ENCODE data around the gene LUC7L.
"Not testable (repeated sequence)": the region's sequence is repeated elsewhere in the genome, so short reads cannot be mapped to it uniquely, and the experiment has no call there.

Gene LUC7L

DNA sequence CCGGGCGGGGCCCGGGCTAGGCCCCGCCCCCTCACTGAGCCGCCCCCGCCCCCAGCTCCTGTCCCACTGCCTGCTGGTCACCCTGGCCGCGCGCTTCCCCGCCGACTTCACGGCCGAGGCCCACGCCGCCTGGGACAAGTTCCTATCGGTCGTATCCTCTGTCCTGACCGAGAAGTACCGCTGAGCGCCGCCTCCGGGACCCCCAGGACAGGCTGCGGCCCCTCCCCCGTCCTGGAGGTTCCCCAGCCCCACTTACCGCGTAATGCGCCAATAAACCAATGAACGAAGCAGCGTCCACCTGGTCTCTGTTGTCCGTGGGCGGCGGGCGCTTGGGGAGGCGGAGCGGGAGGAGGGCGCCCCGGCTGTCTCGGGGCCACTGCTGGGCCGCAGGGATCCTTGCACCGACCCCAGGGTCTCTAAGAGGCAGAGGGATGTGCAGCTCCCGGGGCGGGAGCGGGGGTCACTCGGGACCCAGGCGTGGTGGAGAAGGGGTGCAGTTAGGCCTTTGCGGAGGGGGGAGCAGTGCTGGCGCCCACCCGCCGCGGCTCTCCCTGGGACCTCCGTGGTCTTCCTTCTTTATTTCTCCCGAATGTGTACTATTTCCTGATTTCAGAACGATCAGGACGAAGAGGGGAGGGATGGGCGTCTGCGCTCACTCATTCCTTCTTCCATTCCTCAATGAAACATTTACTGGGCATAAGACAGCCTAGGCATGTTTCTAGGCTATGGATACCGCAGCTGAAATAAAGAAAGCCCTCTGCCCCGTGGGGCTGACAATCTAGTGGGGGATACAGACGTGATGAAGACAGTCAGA, 74.8 kb downstream of the LUC7L start:
- DNase-seq: peak; percentile 39
- in situ Hi-C loops (cut with MboI; ENCODE audit: low pct_unique_long_range_greater_than_20kb, low sequenced_read_pairs): no loop called here

DNA sequence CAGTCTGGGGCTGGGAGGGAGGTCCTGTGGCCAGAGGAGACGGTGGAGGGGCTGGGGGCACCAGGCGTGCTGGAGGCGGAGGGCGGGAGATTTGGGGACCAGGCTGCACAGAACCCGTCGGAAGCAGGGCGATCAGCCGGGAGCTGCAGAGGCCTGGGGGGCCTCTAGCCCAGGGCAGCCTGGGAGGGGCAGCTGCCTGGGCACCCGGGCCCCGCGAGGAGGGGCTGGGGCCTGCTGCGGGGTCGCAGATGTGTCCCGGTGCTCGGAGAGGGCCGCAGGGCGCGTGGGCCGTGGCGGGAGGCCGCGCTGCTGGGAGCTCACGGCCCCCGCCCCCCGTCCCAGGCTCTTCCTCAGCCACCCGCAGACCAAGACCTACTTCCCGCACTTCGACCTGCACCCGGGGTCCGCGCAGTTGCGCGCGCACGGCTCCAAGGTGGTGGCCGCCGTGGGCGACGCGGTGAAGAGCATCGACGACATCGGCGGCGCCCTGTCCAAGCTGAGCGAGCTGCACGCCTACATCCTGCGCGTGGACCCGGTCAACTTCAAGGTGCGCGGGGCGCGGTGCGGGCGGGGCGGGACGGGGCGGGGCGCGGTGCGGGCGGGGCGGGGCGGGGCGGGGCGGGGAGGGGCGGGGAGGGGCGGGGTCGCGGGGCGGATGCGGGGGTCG, 75.6 kb downstream of the LUC7L start:
- in situ Hi-C loops (cut with MboI; ENCODE audit: low pct_unique_long_range_greater_than_20kb, low sequenced_read_pairs); DNase-seq: not testable (repeated sequence)

- DNase-seq; in situ Hi-C loops (cut with MboI; ENCODE audit: low pct_unique_long_range_greater_than_20kb, low sequenced_read_pairs): not testable (repeated sequence)
Observed at GRCh38 chr16:153129-153521, 76.1 kb downstream of the LUC7L start.

- in situ Hi-C loops (cut with MboI; ENCODE audit: low pct_unique_long_range_greater_than_20kb, low sequenced_read_pairs): no loop called here
- no peak for DNase-seq
Observed at GRCh38 chr16:152141-153128, 76.8 kb downstream of the LUC7L start, which contains the start of gene HBZ. Gene HBZ (plus strand): TSS chr16:152644. CDS start chr16:152910, 266 bp downstream.

GRCh38 chr16:149024-149660, 80.1 kb downstream of the LUC7L start:
- in situ Hi-C loops (cut with MboI; ENCODE audit: low pct_unique_long_range_greater_than_20kb, low sequenced_read_pairs): no loop called here
- no peak for DNase-seq

GRCh38 chr16:146646-147045, 82.6 kb downstream of the LUC7L start:
- in situ Hi-C loops (cut with MboI; ENCODE audit: low pct_unique_long_range_greater_than_20kb, low sequenced_read_pairs): no loop called here
- DNase-seq: no peak

DNA sequence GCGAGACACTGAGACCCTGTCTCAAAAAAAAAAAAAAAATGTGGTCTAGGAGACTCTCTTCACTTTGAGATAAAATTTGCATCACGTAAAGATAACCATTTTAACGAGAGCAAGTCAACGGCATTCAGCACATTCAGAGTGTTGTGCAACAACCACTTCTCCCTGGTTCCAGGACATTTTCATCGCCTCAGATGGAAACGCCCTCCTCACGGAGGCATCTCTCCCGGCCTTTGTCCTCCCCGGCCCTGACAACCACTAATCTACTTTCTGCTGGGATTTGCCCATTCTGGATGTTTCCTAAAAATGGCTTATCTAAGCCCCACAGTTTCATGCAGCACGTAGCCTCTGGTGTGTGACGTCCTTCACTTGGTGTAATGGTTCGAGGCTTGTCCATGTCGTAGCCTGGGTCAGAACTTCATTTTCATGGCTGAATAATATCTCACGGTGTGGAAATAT, 84.4 kb downstream of the LUC7L start:
- DNase-seq: no peak
- in situ Hi-C loops (cut with MboI; ENCODE audit: low pct_unique_long_range_greater_than_20kb, low sequenced_read_pairs): no loop called here

DNA sequence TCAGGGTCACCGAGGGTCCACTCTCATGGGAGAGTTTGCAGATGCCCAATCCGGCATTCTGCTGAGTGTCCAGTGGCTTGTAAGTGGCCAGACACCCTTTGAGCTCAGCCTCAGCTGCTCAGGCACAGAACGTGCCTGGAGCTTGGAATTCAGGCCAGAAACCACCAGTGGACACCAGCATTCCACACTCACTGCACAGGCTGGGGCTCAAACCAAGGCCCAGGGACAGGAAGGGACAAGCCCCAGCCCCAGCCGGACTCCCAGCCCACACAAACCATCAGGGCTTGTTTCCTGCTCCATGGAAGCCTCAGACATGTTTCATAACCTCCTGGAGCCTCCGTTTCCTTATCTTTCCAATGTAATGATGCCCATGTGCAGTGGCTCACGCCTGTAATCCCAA, 85.8 kb downstream of the LUC7L start:
- DNase-seq: no peak
- in situ Hi-C loops (cut with MboI; ENCODE audit: low pct_unique_long_range_greater_than_20kb, low sequenced_read_pairs): no loop called here

DNA sequence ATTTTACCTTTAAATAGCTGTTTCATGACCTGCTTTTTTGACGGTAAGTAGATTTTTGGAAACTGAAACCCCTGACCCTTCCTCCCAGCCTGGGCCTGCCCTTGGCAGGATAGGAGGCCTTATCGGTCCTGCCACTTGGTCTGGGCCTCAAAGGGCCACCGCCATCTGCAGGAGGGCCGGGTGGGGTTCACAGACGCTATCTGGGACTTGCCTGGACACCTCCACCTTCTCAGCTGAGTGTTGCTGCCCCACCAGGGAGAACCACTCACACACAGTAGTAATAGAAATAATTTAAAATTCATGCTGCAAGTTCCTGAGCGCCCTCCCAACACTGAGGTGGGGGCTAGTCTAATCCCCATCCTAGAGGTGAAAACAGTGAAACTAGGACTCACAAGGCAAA, 86.2 kb downstream of the LUC7L start:
- in situ Hi-C loops (cut with MboI; ENCODE audit: low pct_unique_long_range_greater_than_20kb, low sequenced_read_pairs): no loop called here
- DNase-seq: no peak

DNA sequence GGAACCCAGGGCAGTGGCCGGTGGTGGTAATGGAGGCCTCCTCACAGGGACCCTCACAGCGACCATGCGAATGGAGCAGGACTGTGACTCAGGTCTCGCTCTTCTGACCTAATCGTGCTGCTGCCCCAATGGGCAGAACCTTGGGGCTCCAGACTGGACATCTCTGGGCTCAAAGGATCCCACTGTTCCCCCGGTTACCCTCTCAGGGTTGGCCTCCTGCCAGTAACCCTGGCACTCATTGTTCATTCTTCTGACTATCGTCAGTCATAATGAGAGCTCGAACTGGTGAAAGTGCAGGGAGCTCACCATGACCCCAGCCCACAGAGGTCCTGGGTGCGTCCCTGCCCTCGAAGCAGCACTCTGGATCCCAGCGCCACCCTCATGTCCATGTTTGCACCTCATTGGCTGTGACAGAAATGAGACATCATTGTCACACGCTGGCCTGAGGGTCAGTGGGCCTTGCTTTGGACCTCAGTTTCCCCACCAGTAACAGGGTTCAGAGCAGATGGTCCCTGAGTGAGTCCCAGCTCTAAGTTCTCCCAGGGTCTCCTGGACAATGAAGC, 86.8 kb downstream of the LUC7L start:
- in situ Hi-C loops (cut with MboI; ENCODE audit: low pct_unique_long_range_greater_than_20kb, low sequenced_read_pairs): no loop called here
- no peak for DNase-seq

DNA sequence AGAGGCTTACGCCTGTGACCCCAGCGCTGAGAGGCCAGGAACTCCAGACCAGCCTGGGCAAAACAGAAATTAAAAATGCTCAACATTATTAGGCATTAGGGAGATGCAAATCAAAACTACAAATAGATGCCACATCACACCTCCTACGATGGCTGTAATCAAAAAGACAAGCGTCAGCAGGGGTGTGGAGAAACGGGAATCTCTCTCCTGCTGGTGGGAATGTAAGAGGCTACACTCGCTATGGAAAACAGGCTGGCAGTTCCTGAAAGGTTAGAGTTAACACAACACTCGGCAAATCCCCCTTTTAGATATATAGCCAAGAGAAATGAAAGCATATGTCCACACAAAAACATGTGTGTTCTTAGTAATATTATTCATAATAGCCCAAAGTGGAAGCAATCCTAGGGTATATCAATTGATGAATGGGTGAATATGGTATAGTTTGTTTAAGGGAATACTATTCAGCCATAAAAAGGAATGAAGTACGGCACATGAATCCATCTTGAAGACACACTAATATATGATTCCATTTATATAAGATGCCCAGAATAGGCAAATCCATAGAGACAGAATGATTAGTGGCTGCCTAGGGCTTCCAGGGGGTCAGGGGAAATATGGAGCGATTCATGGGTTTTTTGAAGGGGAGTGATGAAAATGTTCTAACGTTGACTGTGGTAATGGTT, 88.9 kb downstream of the LUC7L start:
- in situ Hi-C loops (cut with MboI; ENCODE audit: low pct_unique_long_range_greater_than_20kb, low sequenced_read_pairs): no loop called here
- DNase-seq: no peak
